GM19452 (cell line): ENCODE results near the gene KRT6A.

Experiments used
- ATAC-seq: cut with Tn5 transposase; IDR thresholded peaks from one replicate; pipeline ENCODE4 v1.9.1; 2021; ENCODE audit not compliant: unreplicated experiment

Gene KRT6A

DNA sequence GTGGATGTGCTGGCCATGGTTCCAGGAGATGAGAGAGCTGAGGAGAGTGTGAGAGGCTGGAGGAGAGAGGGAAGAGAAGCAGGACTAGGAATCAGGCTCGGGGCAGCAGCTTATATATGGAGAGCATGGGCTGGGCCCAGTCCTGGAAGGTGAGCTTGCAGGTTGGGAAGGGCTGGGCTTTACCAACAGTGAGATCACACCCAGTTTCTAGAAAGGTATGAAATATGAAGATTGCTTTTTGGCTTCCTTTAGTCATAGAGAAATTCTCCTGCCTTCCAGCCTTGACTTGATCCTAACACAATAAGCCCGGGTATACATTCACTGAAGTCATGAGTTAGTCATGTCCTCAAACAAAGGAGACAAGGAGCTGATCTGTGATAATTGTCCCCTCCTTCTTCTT is at the start of gene KRT6A:
Gene KRT6A, minus strand, starts transcription at position 86 of the 400 bp plus-strand sequence. Its CDS starts 69 bp downstream, at position 17.
- ATAC-seq: no peak

- ATAC-seq: no peak
Measured at GRCh38 chr12:52542157-52542556, 49.1 kb upstream of the KRT6A start.

DNA sequence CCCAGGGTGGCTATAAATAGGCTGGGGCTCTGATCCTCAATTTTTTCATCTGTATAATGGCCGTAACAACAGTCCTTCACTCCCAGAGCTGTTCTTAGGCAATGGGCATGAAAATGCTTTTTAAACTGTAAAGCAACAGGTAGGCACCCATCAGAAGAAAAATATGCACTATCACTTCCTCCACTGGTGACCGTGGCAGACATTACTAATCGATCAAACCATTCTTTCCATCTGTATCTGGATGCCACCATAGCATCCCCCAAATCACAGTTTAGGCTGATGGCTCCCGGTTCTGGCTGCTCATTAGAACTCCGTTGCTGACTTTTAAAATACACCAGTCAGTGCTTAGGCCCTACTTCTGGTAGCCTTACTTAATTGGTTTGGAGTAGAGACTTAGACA is 48.7 kb upstream of the KRT6A start:
- no peak for ATAC-seq

- no peak for ATAC-seq
Measured at GRCh38 chr12:52540531-52540930, 47.5 kb upstream of the KRT6A start.

GRCh38 chr12:52539821-52540173 is 46.7 kb upstream of the KRT6A start:
- ATAC-seq: no peak

GRCh38 chr12:52539083-52539820 is 46.2 kb upstream of the KRT6A start:
- ATAC-seq: no peak

DNA sequence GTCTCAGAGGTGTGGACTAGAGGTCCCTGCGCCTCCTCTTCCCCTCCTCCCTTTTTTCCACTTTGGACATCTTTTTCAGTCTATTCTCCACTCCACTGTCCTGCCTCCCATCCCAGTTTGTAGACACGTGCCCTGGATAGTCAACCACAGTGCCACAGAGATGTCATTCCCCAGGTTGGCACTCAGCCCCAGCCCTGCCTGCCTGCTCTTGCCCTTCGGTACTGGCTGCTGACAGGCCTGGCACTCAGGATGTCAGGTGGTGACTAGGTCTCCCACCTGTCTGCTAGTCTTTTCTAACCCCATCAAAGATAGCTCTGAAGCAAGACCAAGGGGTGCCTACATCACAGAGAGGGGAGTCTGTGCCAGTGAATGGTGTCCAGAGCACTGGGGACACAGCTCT is 44.0 kb upstream of the KRT6A start:
- no peak for ATAC-seq

DNA sequence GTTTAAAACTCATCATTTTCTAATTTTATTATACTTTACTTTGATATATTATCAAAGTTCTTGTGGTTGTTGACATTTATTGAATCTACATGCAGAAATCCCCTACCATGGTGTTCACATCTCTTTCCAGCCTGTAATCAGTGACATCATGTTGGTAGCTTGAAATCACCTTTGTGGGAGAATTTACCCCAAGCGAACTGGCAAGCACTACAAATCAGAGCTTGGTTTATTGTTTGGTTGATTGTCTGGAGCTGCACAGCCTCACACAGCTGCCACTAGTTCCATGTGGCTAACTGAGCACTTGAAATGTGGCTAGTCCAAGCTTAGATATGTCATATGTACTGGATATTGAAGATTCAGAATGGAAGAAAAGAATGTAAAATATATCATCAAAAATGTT is 42.5 kb upstream of the KRT6A start:
- ATAC-seq: no peak

DNA sequence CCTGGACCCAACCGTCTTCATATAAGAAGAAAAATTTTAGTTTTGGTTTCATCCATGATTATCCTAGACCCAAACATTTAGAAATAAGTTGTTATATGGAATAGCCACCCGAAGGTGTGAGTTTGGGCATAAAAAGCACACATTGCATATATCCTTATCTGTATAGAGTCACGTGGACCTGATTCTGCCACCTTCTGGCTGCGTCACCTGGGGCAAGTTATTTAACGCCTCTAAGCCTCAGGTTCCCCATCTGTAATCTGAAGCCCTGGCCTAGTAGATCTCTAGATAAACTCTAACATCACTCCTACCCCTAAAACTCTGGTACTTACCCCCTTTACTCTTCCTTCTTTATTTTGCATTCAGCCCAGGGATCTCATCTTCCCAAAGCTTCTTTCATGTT is 41.4 kb upstream of the KRT6A start:
- ATAC-seq: no peak

DNA sequence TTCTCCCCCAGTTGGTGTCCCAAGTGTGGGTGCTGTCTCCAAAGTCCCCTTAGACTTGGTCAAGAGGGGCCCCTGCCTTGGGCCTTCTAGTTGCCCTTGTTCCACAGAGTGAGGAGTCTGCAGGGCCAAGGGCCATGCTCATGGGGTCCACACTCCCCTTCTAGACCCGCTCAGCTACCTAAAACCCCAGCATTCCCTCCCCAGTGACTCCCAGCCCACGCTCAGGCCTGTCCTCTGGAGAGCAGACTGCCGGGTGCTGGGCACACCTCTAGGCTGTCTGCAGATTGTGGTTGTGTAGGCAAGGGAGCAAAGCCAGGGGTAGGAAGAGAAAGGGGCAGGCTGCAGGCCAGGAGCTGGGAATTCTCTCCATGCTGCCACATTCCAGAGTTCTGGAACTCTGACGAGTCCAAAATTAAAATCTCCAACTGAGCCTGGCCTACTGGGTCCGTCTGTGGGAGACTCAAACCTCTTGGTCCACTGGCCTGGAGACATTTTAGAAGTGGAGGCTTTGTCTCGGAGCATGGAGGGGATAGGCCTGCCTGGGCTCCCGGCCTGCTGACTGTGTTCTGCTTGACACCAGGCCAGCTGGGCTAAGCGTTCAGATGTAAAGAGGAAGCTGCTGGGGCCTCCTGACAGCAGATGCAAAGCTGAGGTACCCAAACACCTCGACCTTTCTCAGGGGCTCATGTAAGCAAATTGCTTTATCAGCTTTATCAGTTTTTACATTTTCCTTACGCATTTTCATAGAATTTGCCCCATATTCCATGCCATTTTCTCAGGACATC is 40.8 kb upstream of the KRT6A start:
- ATAC-seq: no peak

GRCh38 chr12:52532636-52533035 is 39.6 kb upstream of the KRT6A start:
- no peak for ATAC-seq

DNA sequence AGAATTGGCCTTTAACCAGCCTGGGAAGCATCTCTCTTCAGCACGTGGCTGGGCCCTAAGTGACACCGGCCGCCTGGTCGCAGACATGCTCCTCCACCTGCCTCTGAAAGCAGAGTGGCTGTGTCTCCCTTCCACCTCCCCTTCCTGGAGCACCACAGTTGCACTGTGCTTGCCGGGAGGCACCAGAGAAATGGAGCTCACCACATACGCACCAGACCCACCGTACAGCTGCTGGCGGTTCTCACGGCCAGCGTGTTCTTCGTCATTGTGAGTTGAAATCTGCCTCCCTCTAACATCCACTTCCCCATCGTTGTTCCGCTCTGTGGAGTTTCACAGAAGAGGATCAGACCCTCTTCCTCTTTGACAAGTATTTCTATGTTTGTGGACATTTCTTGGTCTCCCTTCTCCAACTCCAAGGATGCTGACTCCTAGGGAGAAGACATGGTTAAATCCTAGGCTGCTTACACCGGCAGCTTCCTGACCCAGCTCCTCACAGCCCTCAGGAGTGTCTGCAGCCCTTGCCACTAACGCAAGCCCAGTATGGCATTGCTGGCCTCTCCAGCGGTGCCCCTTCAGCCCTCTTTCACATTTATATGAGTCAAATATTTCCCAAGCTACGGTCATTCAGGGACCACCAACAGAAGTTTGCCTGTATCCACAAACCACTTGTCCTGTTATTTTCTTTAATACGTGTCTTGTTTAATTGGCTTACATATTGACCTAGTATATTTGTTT is 38.7 kb upstream of the KRT6A start:
- no peak for ATAC-seq

- no peak for ATAC-seq
Measured at GRCh38 chr12:52530905-52531304, 37.8 kb upstream of the KRT6A start.

- ATAC-seq: no peak
Measured at GRCh38 chr12:52530366-52530765, 37.3 kb upstream of the KRT6A start.

GRCh38 chr12:52529846-52530245 is 36.8 kb upstream of the KRT6A start:
- ATAC-seq: no peak

DNA sequence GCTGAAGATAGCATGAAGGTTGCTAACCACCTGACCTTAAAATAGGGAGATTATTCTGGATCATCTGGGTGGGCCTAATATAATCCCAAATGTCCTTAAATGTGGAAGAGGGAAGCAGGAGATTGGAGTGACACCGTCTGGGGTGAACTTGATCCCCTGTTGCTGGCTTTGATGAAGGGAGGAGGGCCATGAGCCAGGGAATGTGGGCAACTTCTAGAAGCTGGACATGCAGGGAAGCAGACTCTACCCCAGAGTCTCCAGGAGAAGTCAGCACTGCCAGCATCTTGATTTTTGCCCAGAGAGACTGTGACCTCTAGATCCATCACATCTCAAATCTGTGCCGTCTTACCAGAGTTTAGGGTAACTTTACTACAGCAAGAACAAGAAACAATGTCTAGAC is 36.4 kb upstream of the KRT6A start:
- ATAC-seq: no peak

- no peak for ATAC-seq
Measured at GRCh38 chr12:52528641-52529143, 35.6 kb upstream of the KRT6A start.

GRCh38 chr12:52527121-52527800 is 34.2 kb upstream of the KRT6A start:
- no peak for ATAC-seq

- ATAC-seq: no peak
Measured at GRCh38 chr12:52526511-52526951, 33.5 kb upstream of the KRT6A start.

DNA sequence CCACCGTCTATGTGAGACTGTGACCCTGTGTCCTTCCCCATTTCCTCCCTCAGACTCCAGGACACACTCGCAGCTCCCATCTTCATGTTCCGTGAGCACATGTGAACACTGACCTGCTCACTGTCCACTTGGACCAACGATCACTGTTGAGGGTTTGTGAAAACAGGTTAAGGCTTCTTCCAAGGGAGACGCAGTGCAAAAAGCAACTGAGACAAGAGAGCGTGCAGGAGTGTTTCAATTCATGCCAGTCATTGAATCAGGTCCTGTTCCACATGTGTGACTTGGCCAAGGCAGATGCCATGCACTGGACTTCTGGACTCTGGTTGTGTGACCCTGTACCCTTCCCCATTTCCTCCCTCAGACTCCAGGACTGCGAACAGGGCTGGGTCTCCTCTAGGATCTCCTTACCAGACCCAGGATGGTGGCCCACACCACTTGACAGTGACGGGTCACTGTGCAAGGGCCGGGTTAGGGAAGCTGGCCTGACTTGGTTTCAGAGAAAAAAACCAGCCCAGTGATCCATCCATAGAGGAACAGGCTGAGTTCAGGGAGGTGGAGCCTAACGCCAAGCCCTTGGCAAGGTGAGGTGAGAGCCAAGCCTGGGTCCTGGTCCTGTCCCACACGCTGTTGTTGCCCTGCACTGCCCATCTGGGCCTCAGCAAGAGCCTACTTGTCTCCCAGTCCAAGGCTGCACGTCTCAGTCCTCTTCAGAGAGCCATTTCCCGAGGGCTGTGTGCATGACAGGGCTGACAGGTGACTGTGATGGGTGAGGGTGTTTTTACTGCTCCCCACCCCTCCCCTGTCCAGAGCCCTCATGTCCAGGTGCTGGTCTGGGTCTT is 32.8 kb upstream of the KRT6A start:
- no peak for ATAC-seq
